Brain microvascular endothelial cell (primary cell): Measurements from ENCODE around the gene PLEKHG5.

Source experiments
- DNase-seq: peaks from one replicate; pipeline ENCODE4 v3.0.0-alpha.2; 2020
- H3K27ac ChIP-seq: fragments of 250-450 bp; sonication (Bioruptor Pico); 2 replicates; pipeline ENCODE4 v1.5.1; 2020; ENCODE audit warnings: mild to moderate bottlenecking, moderate library complexity
- H3K27me3 ChIP-seq: fragments of 250-450 bp; sonication (Bioruptor Pico); replicated peaks from 2 replicates; pipeline ENCODE4 v1.5.1; 2020; ENCODE audit warnings: mild to moderate bottlenecking
- H3K36me3 ChIP-seq: fragments of 250-450 bp; sonication (Bioruptor Pico); replicated peaks from 2 replicates; pipeline ENCODE4 v1.5.1; 2020; ENCODE audit warnings: mild to moderate bottlenecking
- H3K4me3 ChIP-seq: 2 replicates; pipeline ENCODE4 v1.5.1; 2011; ENCODE audit warnings: low read depth, mild to moderate bottlenecking, control low read depth, low read length, moderate library complexity
- in situ Hi-C: cut with HindIII; loops from 2 replicates; pipeline ENCODE4 v1.10.0; 2017; ENCODE audit warnings: low sequenced_read_pairs, low pct_ligation_motif_present
- TF ChIP-seq, protein P1 (sequence below): IDR thresholded peaks from 2 replicates; pipeline ENCODE4 v1.5.1; 2011; ENCODE audit warnings: low read depth, mild to moderate bottlenecking, moderate library complexity, low read length, control low read depth, inconsistent platforms; ENCODE audit errors: missing control alignments

The PLEKHG5 gene

DNA sequence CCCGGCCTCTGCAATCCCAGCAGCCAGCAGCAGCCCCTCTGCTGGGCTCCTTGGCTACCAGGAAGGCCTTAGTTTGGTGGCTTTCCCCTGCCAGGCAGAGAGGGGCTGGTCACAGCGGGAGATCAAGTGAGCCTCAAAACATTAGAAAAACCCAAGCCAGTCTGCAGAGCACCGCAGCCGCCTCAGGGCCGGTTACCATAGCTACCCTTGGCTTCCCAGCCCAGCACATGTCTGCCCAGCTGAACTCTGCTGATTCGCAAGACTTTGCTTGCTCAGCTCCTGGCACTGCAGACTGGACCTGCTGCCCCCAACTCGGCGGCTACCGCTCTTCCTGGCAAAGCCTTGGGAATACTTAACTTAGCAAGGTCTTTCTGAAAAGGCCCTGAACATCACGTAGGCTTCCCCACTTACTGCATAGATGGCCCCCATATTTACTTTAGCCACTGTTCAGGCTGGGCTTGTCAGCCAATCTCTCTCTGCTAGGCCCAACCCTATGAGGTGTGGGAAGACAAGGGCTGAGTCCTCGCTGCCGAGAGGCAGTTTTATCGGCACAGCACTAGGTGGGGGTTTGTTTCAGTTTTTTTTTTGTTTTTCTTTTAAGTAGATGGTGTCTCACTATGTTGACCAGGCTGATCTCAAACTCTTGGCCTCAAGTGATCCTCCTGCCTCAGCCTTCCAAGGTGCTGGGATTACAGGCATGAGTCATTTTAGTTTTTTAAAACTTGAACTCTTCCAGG lies 28.6 kb upstream of the PLEKHG5 start:
- no peak overlapping the region for H3K4me3 ChIP-seq
- no peaks in the 10 kb centered on the region for H3K27me3 ChIP-seq
- TF ChIP-seq, protein P1, sequence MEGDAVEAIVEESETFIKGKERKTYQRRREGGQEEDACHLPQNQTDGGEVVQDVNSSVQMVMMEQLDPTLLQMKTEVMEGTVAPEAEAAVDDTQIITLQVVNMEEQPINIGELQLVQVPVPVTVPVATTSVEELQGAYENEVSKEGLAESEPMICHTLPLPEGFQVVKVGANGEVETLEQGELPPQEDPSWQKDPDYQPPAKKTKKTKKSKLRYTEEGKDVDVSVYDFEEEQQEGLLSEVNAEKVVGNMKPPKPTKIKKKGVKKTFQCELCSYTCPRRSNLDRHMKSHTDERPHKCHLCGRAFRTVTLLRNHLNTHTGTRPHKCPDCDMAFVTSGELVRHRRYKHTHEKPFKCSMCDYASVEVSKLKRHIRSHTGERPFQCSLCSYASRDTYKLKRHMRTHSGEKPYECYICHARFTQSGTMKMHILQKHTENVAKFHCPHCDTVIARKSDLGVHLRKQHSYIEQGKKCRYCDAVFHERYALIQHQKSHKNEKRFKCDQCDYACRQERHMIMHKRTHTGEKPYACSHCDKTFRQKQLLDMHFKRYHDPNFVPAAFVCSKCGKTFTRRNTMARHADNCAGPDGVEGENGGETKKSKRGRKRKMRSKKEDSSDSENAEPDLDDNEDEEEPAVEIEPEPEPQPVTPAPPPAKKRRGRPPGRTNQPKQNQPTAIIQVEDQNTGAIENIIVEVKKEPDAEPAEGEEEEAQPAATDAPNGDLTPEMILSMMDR = no peak
- peaks cover 5% of the 10 kb centered on the region for H3K36me3 ChIP-seq
- no peak overlapping the region for H3K27ac ChIP-seq
- peak; percentile 65 for DNase-seq
- in situ Hi-C loops = no loop called here

DNA sequence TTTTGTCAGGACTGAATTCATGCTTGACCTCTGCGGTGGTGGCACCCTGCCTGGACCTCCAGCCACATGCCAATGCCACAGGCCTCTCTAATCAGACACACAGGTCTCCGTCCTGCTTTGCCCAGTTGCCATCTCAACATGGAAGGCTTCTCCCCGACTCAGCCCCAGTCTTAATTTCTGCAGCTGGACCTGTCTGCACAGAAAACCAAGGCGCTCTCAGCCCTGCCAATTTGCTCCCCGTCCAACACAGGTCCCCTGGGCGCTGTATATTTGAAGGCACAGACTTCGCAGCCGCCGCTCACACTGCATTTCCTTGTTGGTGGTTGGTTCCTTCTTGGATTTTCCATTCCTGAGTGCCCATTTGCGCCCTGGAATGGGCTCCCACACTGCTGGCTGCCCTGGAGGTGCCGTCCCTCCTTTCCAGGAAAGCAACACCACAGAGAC lies 28.0 kb upstream of the PLEKHG5 start:
- Histone ChIP-seq H3K27me3 (no peaks in the 10 kb centered on the region), H3K4me3 (no peak overlapping the region), H3K36me3 (peaks cover 4% of the 10 kb centered on the region), H3K27ac (no peak overlapping the region)
- TF ChIP-seq, protein P1 = no peak
- DNase-seq = no peak
- in situ Hi-C loops = no loop called here

DNA sequence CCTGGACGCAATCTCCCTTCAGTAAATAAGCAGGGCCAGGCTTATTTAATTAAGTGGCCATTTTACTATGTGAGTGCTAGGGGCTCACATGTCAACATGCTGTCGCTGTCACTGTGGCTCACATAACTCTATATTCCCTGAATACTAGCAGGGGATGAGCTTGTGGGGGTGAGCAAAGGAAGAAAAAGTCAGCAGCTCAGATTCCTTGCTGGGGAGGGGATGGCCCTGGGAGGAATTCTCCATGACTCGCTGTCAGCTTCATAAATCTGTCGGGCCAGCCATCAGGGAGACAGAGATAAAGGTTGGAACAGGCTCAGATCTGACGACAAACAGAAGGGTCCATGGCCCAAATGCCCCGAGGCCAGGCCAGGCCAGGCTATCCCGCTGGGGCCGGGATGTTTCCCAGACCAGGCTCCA lies 26.0 kb upstream of the PLEKHG5 start:
- TF ChIP-seq, protein P1 = no peak
- in situ Hi-C loops = no loop called here
- Histone ChIP-seq H3K4me3 (no peak overlapping the region), H3K27ac (peak overlapping the region; percentile 37), H3K27me3 (no peaks in the 10 kb centered on the region), H3K36me3 (no peaks in the 10 kb centered on the region)
- DNase-seq = no peak

DNA sequence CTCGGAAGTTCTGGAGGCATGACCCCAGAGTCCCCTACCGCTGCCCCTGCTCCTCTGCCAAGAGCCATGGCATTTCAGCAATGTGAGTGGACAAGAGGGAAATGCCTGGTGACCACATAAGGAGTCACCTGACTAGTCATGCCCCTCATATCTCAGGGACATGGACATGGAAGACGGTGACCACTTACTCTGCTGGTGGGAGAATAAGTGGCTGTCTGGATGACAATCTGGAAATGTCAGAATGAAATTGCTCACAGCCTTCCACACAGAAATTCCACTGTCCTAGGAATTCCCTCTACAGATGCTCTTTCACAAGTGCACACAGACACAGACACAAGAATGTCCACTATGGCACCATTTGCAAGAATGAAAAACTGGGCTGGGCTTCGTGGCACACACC lies 24.3 kb upstream of the PLEKHG5 start:
- H3K4me3 ChIP-seq = no peak overlapping the region
- in situ Hi-C loops = no loop called here
- TF ChIP-seq, protein P1 = no peak
- no peak overlapping the region for H3K27ac ChIP-seq
- DNase-seq = no peak
- H3K27me3 ChIP-seq = no peaks in the 10 kb centered on the region
- no peaks in the 10 kb centered on the region for H3K36me3 ChIP-seq

DNA sequence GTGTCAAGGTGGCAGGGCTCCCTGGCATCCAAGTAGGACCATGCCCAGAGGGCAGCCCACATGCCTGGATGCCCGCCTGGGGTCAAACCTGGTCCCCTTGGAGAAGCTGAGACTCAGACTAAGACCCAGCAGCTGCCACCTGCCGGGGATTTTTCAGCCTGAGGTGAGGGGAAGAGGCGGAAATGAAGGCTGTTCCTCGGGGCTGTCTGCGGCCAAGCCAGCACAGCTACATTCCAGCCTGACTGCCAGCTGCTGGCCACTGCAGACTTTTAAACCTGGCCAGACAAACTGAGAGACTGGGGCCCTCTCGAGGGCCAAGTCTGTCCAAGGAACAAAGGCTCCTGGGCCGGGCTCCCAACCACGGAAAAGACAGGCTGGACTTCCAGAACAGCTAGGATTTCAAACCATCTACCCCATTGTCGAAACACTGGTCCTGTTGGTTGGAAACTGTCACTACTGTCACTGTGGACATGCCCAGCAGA lies 21.9 kb upstream of the PLEKHG5 start:
- Histone ChIP-seq H3K27ac (no peak overlapping the region), H3K36me3 (no peaks in the 10 kb centered on the region), H3K4me3 (no peak overlapping the region), H3K27me3 (no peaks in the 10 kb centered on the region)
- TF ChIP-seq, protein P1 = no peak
- in situ Hi-C loops = no loop called here
- no peak for DNase-seq

DNA sequence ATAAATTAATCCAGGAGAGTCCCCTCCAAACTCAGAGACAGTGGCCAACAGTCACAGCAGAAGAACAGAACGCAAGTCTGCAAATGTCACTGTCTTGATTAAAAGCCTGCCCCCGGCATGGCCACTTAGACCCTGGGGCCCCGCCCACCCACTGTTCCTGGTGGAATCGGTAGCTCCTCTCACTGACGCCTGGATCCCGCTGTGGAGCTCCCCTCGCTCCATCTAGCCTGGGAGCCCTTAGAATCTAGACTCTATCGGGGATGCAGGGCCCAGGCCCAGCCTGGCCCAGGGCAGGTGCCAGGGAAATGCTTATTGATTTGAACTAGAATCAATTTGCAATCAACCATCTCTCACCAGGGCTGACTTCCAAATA lies 21.4 kb upstream of the PLEKHG5 start:
- Histone ChIP-seq H3K27ac (no peak overlapping the region), H3K27me3 (no peaks in the 10 kb centered on the region), H3K36me3 (no peaks in the 10 kb centered on the region), H3K4me3 (no peak overlapping the region)
- DNase-seq = no peak
- TF ChIP-seq, protein P1 = no peak
- in situ Hi-C loops = no loop called here
